Measurements from ENCODE around the gene PPIH.
"Not testable (repeated sequence)": the region's sequence is repeated elsewhere in the genome, so short reads cannot be mapped to it uniquely, and the experiment has no call there.

- not testable (repeated sequence) for TF ChIP-seq CTCF (optimal IDR thresholded peaks at IDR 0.05 in 1 of 3, IDR thresholded peaks at IDR 0.05 in 1 of 3, conservative IDR thresholded peaks at IDR 0.05 in 1 of 3; ENCODE audit: extremely low read depth in 1 of 3, insufficient read depth in 2 of 3, low read length in 3 of 3); EZH2 (IDR thresholded peaks at IDR 0.05; ENCODE audit: low read length)
Measured at GRCh38 chr1:42725820-42726219, 67.6 kb downstream of the PPIH start.
